Measurements from ENCODE around the gene PSAP.
A peak's percentile ranks its signal among the peaks of the same experiment; 100 is the strongest.

PSAP gene

DNA sequence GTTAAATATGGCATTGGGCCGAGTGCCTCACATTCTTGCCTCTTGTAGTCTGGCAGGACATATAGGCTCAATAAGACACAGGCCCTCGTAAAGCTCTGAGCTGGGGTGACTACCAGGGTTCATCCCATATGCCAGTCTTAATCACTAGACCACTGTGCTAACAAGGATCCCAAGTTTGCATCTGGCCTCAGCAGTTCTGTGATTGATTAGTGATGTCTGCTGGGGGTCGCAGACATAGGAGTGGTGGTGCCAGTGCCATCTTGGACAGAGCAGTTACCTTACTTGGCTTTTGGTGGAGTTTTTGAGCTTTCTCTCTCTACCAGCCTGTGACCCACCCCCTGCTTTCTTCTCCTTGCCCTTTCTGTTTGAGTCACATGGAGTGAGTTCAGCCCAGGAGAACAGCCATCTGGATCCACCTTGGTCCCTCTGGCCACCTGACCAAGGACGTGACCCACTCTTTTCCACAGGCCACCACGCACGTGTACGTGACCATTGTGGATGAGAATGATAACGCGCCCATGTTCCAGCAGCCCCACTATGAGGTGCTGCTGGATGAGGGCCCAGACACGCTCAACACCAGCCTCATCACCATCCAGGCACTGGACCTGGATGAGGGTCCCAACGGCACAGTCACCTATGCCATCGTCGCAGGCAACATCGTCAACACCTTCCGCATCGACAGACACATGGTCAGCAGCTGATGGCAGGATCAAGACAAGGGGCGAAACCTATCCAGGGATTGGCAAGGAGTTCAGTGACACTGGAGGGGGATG is 73.7 kb downstream of the PSAP start:
- TF ChIP-seq CTCF (IDR thresholded peaks at IDR 0.05) = no peak
- no peaks in the 10 kb centered on the region for H3K9me3 Mint-ChIP-seq
- peaks cover 23% of the 10 kb centered on the region for H3K27me3 Mint-ChIP-seq (ENCODE audit: low read depth, poor library complexity)
- no peak for DNase-seq
- no peak overlapping the region for H3K27ac Mint-ChIP-seq
- no peaks in the 10 kb centered on the region for H3K36me3 Mint-ChIP-seq (ENCODE audit: low read depth)
- H3K4me3 Mint-ChIP-seq = no peak overlapping the region
- H3K4me1 Mint-ChIP-seq = peaks cover 14% of the 10 kb centered on the region

GRCh38 chr10:71776481-71776925 is 74.5 kb downstream of the PSAP start:
- Mint-ChIP-seq H3K36me3 (ENCODE audit: low read depth) (no peaks in the 10 kb centered on the region), H3K4me1 (peaks cover 14% of the 10 kb centered on the region), H3K4me3 (no peak overlapping the region), H3K9me3 (no peaks in the 10 kb centered on the region), H3K27me3 (ENCODE audit: low read depth, poor library complexity) (peaks cover 31% of the 10 kb centered on the region), H3K27ac (no peak overlapping the region)
- DNase-seq = no peak
- TF ChIP-seq CTCF (IDR thresholded peaks at IDR 0.05) = no peak

DNA sequence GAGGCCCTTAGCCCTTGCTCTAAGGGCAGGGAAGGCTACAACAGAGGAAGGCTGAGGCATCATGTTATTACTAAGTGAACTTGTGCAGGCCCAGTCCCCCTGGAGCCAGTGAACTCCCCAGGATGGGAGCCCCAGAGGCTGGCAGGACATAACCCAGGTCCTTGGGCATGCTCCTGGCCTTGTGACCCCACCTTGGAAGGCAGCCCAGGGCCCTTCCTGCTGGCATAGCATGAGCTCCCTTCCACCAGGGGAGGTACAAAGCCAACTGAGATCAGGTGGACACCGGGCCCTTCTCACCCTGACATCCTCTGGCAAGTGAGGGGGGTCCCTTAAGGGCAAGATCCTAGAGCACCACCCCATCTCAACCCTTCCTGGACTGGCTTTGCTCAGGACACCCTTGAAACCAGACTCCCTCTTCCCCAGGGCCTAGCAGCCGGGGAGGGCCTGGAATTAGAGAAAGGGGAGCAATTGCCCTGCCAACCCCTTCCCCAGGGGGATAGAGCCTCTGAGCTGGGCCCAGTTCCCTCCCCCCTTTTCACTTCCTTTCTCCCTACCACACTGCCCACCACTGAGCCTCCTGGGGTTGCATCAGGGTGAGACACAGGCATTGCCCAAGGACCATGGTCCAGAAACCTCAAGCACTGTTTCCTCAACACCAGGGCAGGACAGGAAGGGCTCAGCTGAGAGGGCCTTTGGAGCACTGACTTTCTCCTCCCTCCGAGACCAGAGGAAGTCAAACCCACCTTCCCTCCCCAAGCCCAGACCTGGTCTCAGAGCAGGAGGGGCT is 75.9 kb downstream of the PSAP start:
- no peak for DNase-seq
- H3K4me3 Mint-ChIP-seq = no peak overlapping the region
- H3K27me3 Mint-ChIP-seq (ENCODE audit: low read depth, poor library complexity) = peaks cover 27% of the 10 kb centered on the region
- peaks cover 14% of the 10 kb centered on the region for H3K4me1 Mint-ChIP-seq
- no peaks in the 10 kb centered on the region for H3K9me3 Mint-ChIP-seq
- no peak for TF ChIP-seq CTCF (IDR thresholded peaks at IDR 0.05)
- no peak overlapping the region for H3K27ac Mint-ChIP-seq
- H3K36me3 Mint-ChIP-seq (ENCODE audit: low read depth) = no peaks in the 10 kb centered on the region

- Mint-ChIP-seq H3K4me1 (peaks cover 20% of the 10 kb centered on the region), H3K27ac (no peak within 1 kb of the TSS), H3K27me3 (ENCODE audit: low read depth, poor library complexity) (peaks cover 25% of the 10 kb centered on the region), H3K9me3 (no peaks in the 10 kb centered on the region), H3K4me3 (peak within 1 kb of the TSS; percentile 68), H3K36me3 (ENCODE audit: low read depth) (no peaks in the 10 kb centered on the region)
- TF ChIP-seq CTCF (IDR thresholded peaks at IDR 0.05) = peak; percentile 84
- DNase-seq = peak; percentile 92
Observed at GRCh38 chr10:71773221-71773971, 77.7 kb downstream of the PSAP start, which contains the start of gene VSIR. Gene VSIR (minus strand): TSS chr10:71773520. CDS start chr10:71773439, 81 bp downstream.

DNA sequence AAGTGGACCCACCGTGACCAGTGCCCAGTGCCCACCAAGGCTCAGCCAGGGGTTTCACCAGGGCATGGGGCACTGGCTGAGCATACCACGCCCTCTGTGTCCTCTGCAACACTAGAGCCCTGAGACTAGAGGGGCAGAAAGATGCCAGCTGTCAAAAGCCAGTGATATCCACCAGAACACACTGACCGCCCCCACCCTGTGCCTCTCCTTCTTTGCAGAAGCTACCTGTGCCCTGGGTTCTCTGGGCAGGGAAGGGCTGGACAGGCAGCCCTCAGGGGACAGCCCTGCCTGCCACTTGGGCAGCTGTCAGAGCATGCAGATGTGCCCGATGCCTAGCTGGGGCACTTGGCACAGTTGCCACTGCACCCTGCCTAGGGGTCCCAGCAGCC is 78.2 kb downstream of the PSAP start:
- H3K9me3 Mint-ChIP-seq = no peaks in the 10 kb centered on the region
- H3K27ac Mint-ChIP-seq = no peak overlapping the region
- H3K4me3 Mint-ChIP-seq = peak overlapping the region; percentile 66
- DNase-seq = no peak
- H3K36me3 Mint-ChIP-seq (ENCODE audit: low read depth) = no peaks in the 10 kb centered on the region
- H3K4me1 Mint-ChIP-seq = peaks cover 24% of the 10 kb centered on the region
- TF ChIP-seq CTCF (IDR thresholded peaks at IDR 0.05) = no peak
- peaks cover 30% of the 10 kb centered on the region for H3K27me3 Mint-ChIP-seq (ENCODE audit: low read depth, poor library complexity)
